Measurements from ENCODE around the gene FAM53A. TPM values are rescaled to one million over a fixed set of nuclear protein-coding genes. Genes with fewer than 3 reads are reported as not detected.

The FAM53A gene
- total RNA-seq, 1 experiment from 2014 or later = 3.1 TPM

DNA sequence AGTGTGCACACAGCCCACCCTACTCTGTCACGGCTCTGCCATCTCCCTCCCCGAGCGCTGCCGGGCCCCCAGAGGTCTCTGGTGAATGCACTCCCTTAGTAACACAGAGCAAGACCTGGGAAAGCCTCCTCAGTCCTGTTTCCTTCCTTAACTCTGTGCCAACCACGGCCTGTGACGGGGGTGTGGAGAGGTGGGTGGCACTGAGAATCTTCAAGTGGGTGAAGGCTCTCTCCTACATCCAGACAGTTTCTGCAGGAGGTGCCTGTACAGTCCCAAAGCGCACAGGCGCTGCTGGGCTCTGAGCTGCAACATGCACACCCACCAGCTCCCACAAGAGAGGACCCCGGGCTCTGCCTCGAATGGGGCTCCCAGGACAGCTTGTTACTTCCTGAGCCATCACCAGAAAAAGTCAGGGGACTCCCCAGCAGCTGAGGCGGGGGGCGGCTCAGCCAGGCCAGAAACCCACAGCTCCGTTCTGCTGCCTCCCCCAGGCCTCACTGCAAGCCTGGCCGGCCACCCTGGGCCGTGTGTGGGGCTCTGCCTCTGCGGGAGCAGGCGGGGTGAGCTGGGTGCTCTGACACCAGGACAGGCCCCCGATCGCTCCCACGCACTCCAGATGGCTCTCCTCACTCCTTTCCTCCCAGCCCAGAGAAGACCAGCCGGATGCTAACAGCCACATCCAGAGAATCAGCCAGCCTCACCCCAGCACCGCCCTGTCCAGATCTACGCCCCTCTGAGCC lies 29.7 kb downstream of the FAM53A start:
- intact Hi-C loops (cut with micrococcal nuclease) = no loop called here
- no TSS peak for BruUV-seq (replicated peaks)
- no peak overlapping the region for H3K4me3 ChIP-seq (ENCODE audit: low read length)
- H3K27ac ChIP-seq (ENCODE audit: low read length) = no peak overlapping the region
- no peaks in the 10 kb centered on the region for H3K9me3 ChIP-seq (ENCODE audit: low read length)
- H3K9me2 ChIP-seq (replicated peaks; ENCODE audit: low read length) = no peaks in the 10 kb centered on the region
- ATAC-seq (no peak), DNase-seq (no peak)
- no peaks in the 10 kb centered on the region for H3F3A ChIP-seq (ENCODE audit: low read length, unreplicated experiment)
- no peaks in the 10 kb centered on the region for H3K4me1 ChIP-seq (ENCODE audit: insufficient read depth, low read length)
- no peak overlapping the region for H3K9ac ChIP-seq (ENCODE audit: low read length)
- ChIA-PET POLR2A (ENCODE audit: unreplicated experiment) (interaction anchor here (0.6 kb wide), 1 partner anchor 893 kb away, joined by 6 read pairs; no protein-coding TSS in a partner anchor), CTCF (no interaction called here)
- no peaks in the 10 kb centered on the region for H3K79me2 ChIP-seq (ENCODE audit: low read length)
- H3K27me3 ChIP-seq (ENCODE audit: low read length) = no peaks in the 10 kb centered on the region
- no peak overlapping the region for H2AFZ ChIP-seq (ENCODE audit: low read length)
- no peaks in the 10 kb centered on the region for H3K36me3 ChIP-seq (ENCODE audit: low read depth, low read length)
- TF ChIP-seq EZH2 (IDR thresholded peaks at IDR 0.05; ENCODE audit: low read length, unreplicated experiment) (no peak), CTCF (conservative IDR thresholded peaks at IDR 0.05; ENCODE audit: low read depth, low read length) (no peak), EZH2phosphoT487 (IDR thresholded peaks at IDR 0.05; ENCODE audit: borderline replicate concordance, low read length) (no peak)
- no peak overlapping the region for H3K4me2 ChIP-seq (ENCODE audit: low read length)
- H4K20me1 ChIP-seq (ENCODE audit: low read length) = no peaks in the 10 kb centered on the region

DNA sequence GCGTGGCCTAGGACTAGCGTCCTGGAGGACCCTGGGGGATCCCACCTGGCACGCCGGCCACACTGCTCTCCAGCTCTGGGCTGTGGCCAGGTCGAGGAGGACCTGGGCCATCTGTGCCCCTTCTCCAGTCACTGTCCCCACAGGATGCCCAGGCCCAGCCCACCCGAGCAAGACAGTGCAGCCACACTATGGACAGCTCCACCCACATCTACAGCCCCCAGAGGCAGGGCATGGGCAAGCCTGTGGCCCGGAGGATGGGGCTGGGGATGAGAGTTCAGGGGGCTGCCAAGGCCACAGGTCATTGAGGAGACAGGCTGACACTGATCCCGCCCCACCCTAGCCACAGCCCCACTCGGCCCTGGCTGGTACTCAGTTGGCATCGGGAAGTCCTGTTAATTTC lies 30.3 kb downstream of the FAM53A start:
- H3K9ac ChIP-seq (ENCODE audit: low read length) = no peak overlapping the region
- no peaks in the 10 kb centered on the region for H3K4me1 ChIP-seq (ENCODE audit: insufficient read depth, low read length)
- intact Hi-C loops (cut with micrococcal nuclease) = no loop called here
- ChIA-PET CTCF (no interaction called here), POLR2A (ENCODE audit: unreplicated experiment) (no interaction called here)
- ATAC-seq (no peak), DNase-seq (no peak)
- no peaks in the 10 kb centered on the region for H3K36me3 ChIP-seq (ENCODE audit: low read depth, low read length)
- H3K79me2 ChIP-seq (ENCODE audit: low read length) = no peaks in the 10 kb centered on the region
- no peaks in the 10 kb centered on the region for H3F3A ChIP-seq (ENCODE audit: low read length, unreplicated experiment)
- H3K9me3 ChIP-seq (ENCODE audit: low read length) = no peaks in the 10 kb centered on the region
- TF ChIP-seq EZH2 (IDR thresholded peaks at IDR 0.05; ENCODE audit: low read length, unreplicated experiment) = no peak
- no peak for TF ChIP-seq CTCF (conservative IDR thresholded peaks at IDR 0.05; ENCODE audit: low read depth, low read length)
- no peak for TF ChIP-seq EZH2phosphoT487 (IDR thresholded peaks at IDR 0.05; ENCODE audit: borderline replicate concordance, low read length)
- no peaks in the 10 kb centered on the region for H3K27me3 ChIP-seq (ENCODE audit: low read length)
- H2AFZ ChIP-seq (ENCODE audit: low read length) = no peak overlapping the region
- no peaks in the 10 kb centered on the region for H4K20me1 ChIP-seq (ENCODE audit: low read length)
- H3K9me2 ChIP-seq (replicated peaks; ENCODE audit: low read length) = no peaks in the 10 kb centered on the region
- no TSS peak for BruUV-seq (replicated peaks)
- no peak overlapping the region for H3K4me3 ChIP-seq (ENCODE audit: low read length)
- H3K27ac ChIP-seq (ENCODE audit: low read length) = no peak overlapping the region
- H3K4me2 ChIP-seq (ENCODE audit: low read length) = no peak overlapping the region

GRCh38 chr4:1652088-1652487 lies 32.0 kb downstream of the FAM53A start:
- intact Hi-C loops (cut with micrococcal nuclease) = no loop called here
- Histone ChIP-seq H3K27me3 (ENCODE audit: low read length) (no peaks in the 10 kb centered on the region), H3K4me3 (ENCODE audit: low read length) (no peak overlapping the region), H3K4me1 (ENCODE audit: insufficient read depth, low read length) (no peaks in the 10 kb centered on the region), H3K4me2 (ENCODE audit: low read length) (no peak overlapping the region), H3K79me2 (ENCODE audit: low read length) (no peaks in the 10 kb centered on the region), H3K27ac (ENCODE audit: low read length) (no peak overlapping the region), H3K9me3 (ENCODE audit: low read length) (no peaks in the 10 kb centered on the region), H3K9me2 (replicated peaks; ENCODE audit: low read length) (no peaks in the 10 kb centered on the region), H3K9ac (ENCODE audit: low read length) (no peak overlapping the region), H2AFZ (ENCODE audit: low read length) (no peak overlapping the region), H3K36me3 (ENCODE audit: low read depth, low read length) (no peaks in the 10 kb centered on the region), H3F3A (ENCODE audit: low read length, unreplicated experiment) (no peaks in the 10 kb centered on the region), H4K20me1 (ENCODE audit: low read length) (no peaks in the 10 kb centered on the region)
- POLR2A ChIA-PET (ENCODE audit: unreplicated experiment) = no interaction called here
- ATAC-seq (no peak), DNase-seq (no peak)
- BruUV-seq (replicated peaks) = no TSS peak
- CTCF ChIA-PET = no interaction called here
- no peak for TF ChIP-seq EZH2 (IDR thresholded peaks at IDR 0.05; ENCODE audit: low read length, unreplicated experiment)
- TF ChIP-seq EZH2phosphoT487 (IDR thresholded peaks at IDR 0.05; ENCODE audit: borderline replicate concordance, low read length) = no peak
- TF ChIP-seq CTCF (conservative IDR thresholded peaks at IDR 0.05; ENCODE audit: low read depth, low read length) = no peak

All from PC-3 (cell line).